Hepatocyte (in vitro differentiated cells): ENCODE data around the gene CYP2S1.

Source experiments
- CTCF ChIP-seq: fragments of 200-600 bp; sonication (generic); IDR thresholded peaks from 2 replicates; pipeline ENCODE4 v1.5.1; 2016; ENCODE audit warnings: antibody characterized with exemption, mild to moderate bottlenecking; ENCODE audit not compliant: poor library complexity
- EZH2 ChIP-seq: fragments of 200-600 bp; sonication (generic); IDR thresholded peaks from 2 replicates; pipeline ENCODE4 v1.6.1; 2016; ENCODE audit warnings: antibody characterized with exemption, mild to moderate bottlenecking, borderline replicate concordance

DNA sequence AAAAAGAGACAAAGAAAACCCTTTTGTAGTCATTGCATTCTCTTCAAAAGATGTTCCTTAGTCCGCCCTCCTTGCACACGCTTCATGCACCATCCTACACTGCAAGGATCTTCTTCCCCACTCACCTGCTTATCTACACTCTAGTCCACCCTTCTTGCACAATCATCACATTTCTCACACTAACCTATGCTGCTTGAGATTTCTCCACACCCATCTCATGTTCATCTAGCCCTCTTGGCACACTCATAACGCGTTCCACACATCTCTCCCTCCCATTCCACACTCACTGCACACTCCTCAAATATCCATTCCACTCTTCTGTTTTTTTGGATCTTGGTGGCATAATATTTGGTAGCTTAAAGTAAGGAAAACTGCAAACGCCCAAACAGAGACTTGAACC, 48.8 kb downstream of the CYP2S1 start:
- no peak for TF ChIP-seq CTCF
- TF ChIP-seq EZH2 = no peak
